GM23248 (cell line): ENCODE measurements around the gene FBXO40. TPM values are rescaled to one million over a fixed set of nuclear protein-coding genes. Genes with fewer than 3 reads are reported as not detected.

Experiments
- DNase-seq: peaks from one replicate; pipeline ENCODE4 v3.0.0-alpha.2; 2015
- H2AFZ ChIP-seq: fragments of 200-600 bp; sonication (generic); 2 replicates; pipeline ENCODE4 v1.6.1; 2016; ENCODE audit warnings: antibody characterized with exemption
- H3F3A ChIP-seq: fragments of 200-600 bp; sonication (generic); 2 replicates; pipeline ENCODE4 v1.6.1; 2016; ENCODE audit warnings: mild to moderate bottlenecking, antibody characterized with exemption, mixed run types; ENCODE audit not compliant: insufficient read depth
- H3K27ac ChIP-seq: fragments of 200-600 bp; sonication (generic); 2 replicates; pipeline ENCODE4 v1.5.1; 2016; ENCODE audit warnings: mild to moderate bottlenecking
- H3K27me3 ChIP-seq: fragments of 200-600 bp; sonication (generic); replicated peaks from 2 replicates; pipeline ENCODE4 v1.6.1; 2016; ENCODE audit warnings: mild to moderate bottlenecking; ENCODE audit not compliant: insufficient read depth
- H3K36me3 ChIP-seq: fragments of 200-600 bp; sonication (generic); 2 replicates; pipeline ENCODE4 v1.6.1; 2016; ENCODE audit warnings: low read depth, mild to moderate bottlenecking
- H3K4me1 ChIP-seq: fragments of 200-600 bp; sonication (generic); 2 replicates; pipeline ENCODE4 v1.6.1; 2016; ENCODE audit warnings: mild to moderate bottlenecking; ENCODE audit not compliant: insufficient read depth
- H3K4me2 ChIP-seq: fragments of 200-600 bp; sonication (generic); one replicate; pipeline ENCODE4 v1.6.1; 2016; ENCODE audit warnings: mild to moderate bottlenecking; ENCODE audit not compliant: unreplicated experiment
- H3K4me3 ChIP-seq: fragments of 200-600 bp; sonication (generic); 2 replicates; pipeline ENCODE4 v1.5.1; 2016; ENCODE audit warnings: mild to moderate bottlenecking
- H3K79me2 ChIP-seq: fragments of 200-600 bp; sonication (generic); 2 replicates; pipeline ENCODE4 v1.6.1; 2016; ENCODE audit warnings: mild to moderate bottlenecking; ENCODE audit not compliant: insufficient read depth
- H3K9ac ChIP-seq: fragments of 200-600 bp; sonication (generic); 2 replicates; pipeline ENCODE4 v1.6.1; 2016; ENCODE audit warnings: mild to moderate bottlenecking
- H3K9me2 ChIP-seq: fragments of 200-600 bp; sonication (generic); 2 replicates; pipeline ENCODE4 v1.6.1; 2016; ENCODE audit warnings: mixed run types, mild to moderate bottlenecking, moderate library complexity; ENCODE audit not compliant: insufficient read depth
- H3K9me3 ChIP-seq: fragments of 200-600 bp; sonication (generic); one replicate; pipeline ENCODE4 v1.6.1; 2017; ENCODE audit warnings: low read depth
- H4K20me1 ChIP-seq: fragments of 200-600 bp; sonication (generic); 2 replicates; pipeline ENCODE4 v1.6.0; 2016; ENCODE audit not compliant: insufficient read depth
- EZH2 ChIP-seq: fragments of 200-600 bp; sonication (generic); IDR thresholded peaks from 2 replicates; pipeline ENCODE4 v1.6.1; 2018; ENCODE audit warnings: antibody characterized with exemption, mild to moderate bottlenecking; ENCODE audit not compliant: insufficient read depth, poor library complexity, severe bottlenecking
- EZH2phosphoT487 ChIP-seq: fragments of 200-600 bp; sonication (generic); IDR thresholded peaks from 2 replicates; pipeline ENCODE4 v1.6.1; 2018; ENCODE audit warnings: antibody characterized with exemption, moderate library complexity, mild to moderate bottlenecking, low read depth; ENCODE audit not compliant: insufficient read depth
- WGBS, 2 experiments: methylation state at CpG; one replicate each; pipeline ENCODE4 v1.1.6; 2015 to 2017; ENCODE audit warnings: low lambda C conversion rate in 2 of 2, low coverage in 1 of 2; ENCODE audit errors: missing lambda C conversion rate in 2 of 2; 5-methylcytosine and 5-hydroxymethylcytosine counted together
- in situ Hi-C: fragments of 300-500 bp; cut with MboI; formaldehyde crosslinking; loops from 2 replicates; pipeline ENCODE4 v1.15.0; 2020
- polyA plus RNA-seq: library from polyadenylated mRNA; unstranded; fragments of >200 nt; fragmentation: Nextera tagmentation; extraction: Ambion mirVana; gene quantifications from 2 replicates; pipeline ENCODE4 v1.2.1, GENCODE V29; 2016
- total RNA-seq: library from RNA; depleted of rRNA; stranded (reverse); fragments of >200 nt; shearing (Covaris generic); gene quantifications from 2 replicates; pipeline ENCODE4 v1.2.3, GENCODE V29; 2014

The FBXO40 gene
- total and polyA plus RNA-seq, 2 experiments from 2014 or later = not detected

- Histone ChIP-seq H3K4me2 (no peak overlapping the region), H3F3A (no peaks in the 10 kb centered on the region)
- TF ChIP-seq EZH2 = no peak
- no peak for TF ChIP-seq EZH2phosphoT487
Observed at GRCh38 chr3:121601212-121601812, 8.1 kb downstream of the FBXO40 start.

GRCh38 chr3:121604759-121605158 is 11.6 kb downstream of the FBXO40 start:
- Histone ChIP-seq H3K4me1 (no peaks in the 10 kb centered on the region), H3K9me3 (no peaks in the 10 kb centered on the region), H4K20me1 (no peaks in the 10 kb centered on the region), H3K4me3 (no peak overlapping the region), H3K27me3 (no peaks in the 10 kb centered on the region), H3K36me3 (no peaks in the 10 kb centered on the region), H3F3A (no peaks in the 10 kb centered on the region), H3K9me2 (no peaks in the 10 kb centered on the region), H2AFZ (no peak overlapping the region), H3K27ac (no peak overlapping the region), H3K79me2 (no peaks in the 10 kb centered on the region), H3K9ac (no peak overlapping the region), H3K4me2 (no peak overlapping the region)
- WGBS, 2 experiments = 72 to 74% methylated on average over 2 of the region's 2 CpGs
- in situ Hi-C loops = no loop called here
- no peak for TF ChIP-seq EZH2phosphoT487
- TF ChIP-seq EZH2 = no peak
- DNase-seq = no peak

More at GRCh38 chr3:121601212-121601812, 8.1 kb downstream of the FBXO40 start:
- Histone ChIP-seq H3K27me3 (no peaks in the 10 kb centered on the region), H3K9me3 (no peaks in the 10 kb centered on the region), H3K9me2 (no peaks in the 10 kb centered on the region), H3K4me3 (no peak overlapping the region), H3K4me1 (no peaks in the 10 kb centered on the region), H3K27ac (no peak overlapping the region), H3K79me2 (no peaks in the 10 kb centered on the region), H3K36me3 (no peaks in the 10 kb centered on the region), H2AFZ (no peak overlapping the region), H4K20me1 (no peaks in the 10 kb centered on the region), H3K9ac (no peak overlapping the region)
- WGBS, 2 experiments = 10 to 19% methylated on average over 4 of the region's 4 CpGs
- DNase-seq = peak; percentile 16
- in situ Hi-C loops = no loop called here

DNA sequence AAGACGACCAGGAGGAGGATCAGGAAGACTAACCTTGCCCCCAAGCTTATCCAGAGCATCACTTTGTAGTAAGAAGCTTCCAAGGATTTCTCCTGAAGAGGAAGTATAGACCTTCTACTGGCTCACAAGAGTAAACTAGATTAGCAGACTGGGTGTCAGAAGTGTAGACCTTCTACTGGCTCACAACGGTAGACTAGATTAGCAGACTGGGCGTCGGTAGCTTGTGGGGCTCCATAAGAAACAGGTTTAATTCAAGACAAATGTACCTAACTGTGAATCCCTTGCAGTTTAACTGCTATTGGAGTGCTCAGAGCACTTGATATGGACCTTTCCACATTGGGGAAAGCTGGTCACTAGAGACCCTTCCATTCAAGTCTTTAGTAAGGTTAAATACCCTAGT is 12.9 kb downstream of the FBXO40 start:
- TF ChIP-seq EZH2 = no peak
- no peak for TF ChIP-seq EZH2phosphoT487
- H2AFZ ChIP-seq = no peak overlapping the region
- no peaks in the 10 kb centered on the region for H3K27me3 ChIP-seq
- H3K9me2 ChIP-seq = no peaks in the 10 kb centered on the region
- H3K27ac ChIP-seq = no peak overlapping the region
- in situ Hi-C loops = no loop called here
- no peak overlapping the region for H3K4me2 ChIP-seq
- no peaks in the 10 kb centered on the region for H3K9me3 ChIP-seq
- no peaks in the 10 kb centered on the region for H3F3A ChIP-seq
- no peaks in the 10 kb centered on the region for H4K20me1 ChIP-seq
- no peaks in the 10 kb centered on the region for H3K4me1 ChIP-seq
- WGBS, 2 experiments = 58 to 67% methylated on average over 4 of the region's 4 CpGs
- no peaks in the 10 kb centered on the region for H3K79me2 ChIP-seq
- no peak overlapping the region for H3K9ac ChIP-seq
- no peaks in the 10 kb centered on the region for H3K36me3 ChIP-seq
- no peak for DNase-seq
- H3K4me3 ChIP-seq = no peak overlapping the region

DNA sequence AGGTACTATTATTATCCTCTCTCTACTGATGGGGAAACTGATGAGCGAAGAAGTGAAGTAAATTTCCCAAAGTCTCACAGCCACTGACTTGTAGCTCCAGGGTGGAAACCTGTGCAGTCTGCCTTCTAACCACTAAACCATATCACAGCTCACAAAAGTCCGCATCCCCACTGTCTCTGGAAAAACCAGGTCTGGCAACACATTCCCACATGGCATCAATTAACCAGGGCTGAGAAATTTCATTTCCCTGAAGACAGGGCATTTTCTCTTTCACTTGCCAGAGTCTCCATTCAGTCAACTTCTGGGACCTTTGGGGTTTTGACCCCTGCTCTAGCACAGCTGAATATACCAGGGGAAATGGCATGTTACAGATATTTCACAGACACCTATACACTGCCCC is 26.5 kb downstream of the FBXO40 start:
- 32 to 45% methylated on average over 2 of the region's 2 CpGs for WGBS, 2 experiments
- H4K20me1 ChIP-seq = no peaks in the 10 kb centered on the region
- TF ChIP-seq EZH2phosphoT487 (no peak), EZH2 (no peak)
- H3K4me3 ChIP-seq = no peak overlapping the region
- no peak overlapping the region for H3K27ac ChIP-seq
- peak; percentile 3 for DNase-seq
- no peak overlapping the region for H2AFZ ChIP-seq
- no peaks in the 10 kb centered on the region for H3K9me2 ChIP-seq
- in situ Hi-C loops = no loop called here
- no peak overlapping the region for H3K9ac ChIP-seq
- H3K9me3 ChIP-seq = no peaks in the 10 kb centered on the region
- no peak overlapping the region for H3K4me2 ChIP-seq
- H3K27me3 ChIP-seq = peaks cover 8% of the 10 kb centered on the region; the same call in 1 of the 2 replicates
- H3K4me1 ChIP-seq = no peaks in the 10 kb centered on the region
- no peaks in the 10 kb centered on the region for H3K79me2 ChIP-seq
- H3F3A ChIP-seq = no peaks in the 10 kb centered on the region
- no peaks in the 10 kb centered on the region for H3K36me3 ChIP-seq

DNA sequence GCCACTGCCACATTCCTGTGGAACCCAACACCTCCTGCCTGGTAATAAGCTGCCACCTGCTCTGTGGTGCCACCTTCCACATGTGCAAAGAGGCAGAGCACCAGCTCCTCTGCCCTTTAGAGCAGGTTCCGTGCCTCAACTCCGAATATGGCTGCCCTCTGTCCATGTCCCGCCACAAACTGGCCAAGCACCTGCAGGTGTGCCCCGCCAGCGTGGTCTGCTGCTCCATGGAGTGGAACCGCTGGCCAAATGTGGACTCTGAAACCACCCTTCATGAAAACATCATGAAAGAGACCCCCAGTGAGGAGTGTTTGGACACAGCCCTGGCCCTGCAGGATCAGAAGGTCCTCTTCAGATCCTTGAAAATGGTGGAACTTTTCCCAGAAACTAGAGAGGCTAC is 28.3 kb downstream of the FBXO40 start:
- no peak for TF ChIP-seq EZH2
- no peak for TF ChIP-seq EZH2phosphoT487
- Histone ChIP-seq H2AFZ (no peak overlapping the region), H3K79me2 (no peaks in the 10 kb centered on the region), H3K27ac (no peak overlapping the region), H3K9ac (no peak overlapping the region), H3K9me2 (no peaks in the 10 kb centered on the region), H3K36me3 (no peaks in the 10 kb centered on the region), H3K27me3 (peaks cover 6% of the 10 kb centered on the region; the same call in 1 of the 2 replicates), H3K4me1 (no peaks in the 10 kb centered on the region), H4K20me1 (no peaks in the 10 kb centered on the region), H3K4me3 (no peak overlapping the region), H3F3A (no peaks in the 10 kb centered on the region), H3K4me2 (no peak overlapping the region), H3K9me3 (no peaks in the 10 kb centered on the region)
- in situ Hi-C loops = no loop called here
- DNase-seq = no peak
- WGBS, 2 experiments = 66 to 76% methylated on average over 6 of the region's 6 CpGs
